GM12878 (cell line): ENCODE data around the gene SLC9A3. TPM values are rescaled to one million over a fixed set of nuclear protein-coding genes. Genes with fewer than 3 reads are reported as not detected.

ENCODE experiments used
- ATAC-seq: fragments of 200-7000 bp; cut with Tn5 transposase; 3 replicates; pipeline ENCODE4 v1.9.1; 2020; ENCODE audit warnings: mild to moderate bottlenecking, moderate library complexity
- BruUV-seq: library from RNA; stranded (reverse); fragments of 400-500 nt; replicated peaks from 2 replicates; lab custom pipeline; 2021; lab: Mats Ljungman, UMichigan
- CTCF ChIA-PET: fragments of 300-600 bp; sonication (Branson Sonifier 250); formaldehyde crosslinking; extraction: SDS; loops from one replicate; lab custom pipeline; 2021; ENCODE audit warnings: inconsistent platforms; lab: Yijun Ruan, JAX
- POLR2A ChIA-PET: fragments of 350-600 bp; formaldehyde crosslinking; extraction: SDS; loops from one replicate; lab custom pipeline; 2021; ENCODE audit warnings: inconsistent platforms; lab: Charles Lee
- RAD21 ChIA-PET: fragments of 300-600 bp; sonication (Branson Sonifier 250); formaldehyde crosslinking; loops from one replicate; lab custom pipeline; 2023; ENCODE audit warnings: antibody characterized with exemption; ENCODE audit not compliant: unreplicated experiment; lab: Charles Lee
- SMC1A ChIA-PET: fragments of 300-600 bp; sonication (Branson Sonifier 250); formaldehyde crosslinking; loops from one replicate; lab custom pipeline; 2023; ENCODE audit not compliant: unreplicated experiment, uncharacterized antibody; lab: Charles Lee
- DNase-seq: peaks from one replicate; pipeline ENCODE4 v3.0.0-alpha.2; 2011; ENCODE audit warnings: low read depth, low spot score
- FAIRE-seq: peaks from 3 replicates; lab custom pipeline; 2011; peaks lifted over from hg19 to GRCh38; lab: Jason Lieb, UNC
- H2AFZ ChIP-seq: 2 replicates; pipeline ENCODE4 v1.6.0; 2011; ENCODE audit warnings: low read depth, low read length, control low read depth; ENCODE audit not compliant: control insufficient read depth
- H3K27ac ChIP-seq: 2 replicates; pipeline ENCODE4 v1.5.1; 2011; ENCODE audit warnings: control low read depth; ENCODE audit not compliant: control insufficient read depth, insufficient read depth
- H3K27me3 ChIP-seq, 2 experiments: replicated peaks in 1 of 2; 2 replicates each; pipeline versions ENCODE4 v1.6.0 to v1.6.1; 2011; ENCODE audit warnings: low read length in 1 of 2; ENCODE audit not compliant: control insufficient read depth in 2 of 2, insufficient read depth in 2 of 2
- H3K36me3 ChIP-seq, 2 experiments: 2 replicates each; pipeline ENCODE4 v1.5.1; 2011; ENCODE audit warnings: low read length in 1 of 2; ENCODE audit not compliant: control insufficient read depth in 2 of 2, insufficient read depth in 2 of 2
- H3K4me1 ChIP-seq: 2 replicates; pipeline ENCODE4 v1.6.1; 2011; ENCODE audit warnings: mild to moderate bottlenecking, low read length, moderate library complexity, mixed read lengths; ENCODE audit not compliant: control insufficient read depth, insufficient read depth
- H3K4me2 ChIP-seq: 2 replicates; pipeline ENCODE4 v1.6.0; 2011; ENCODE audit warnings: control low read depth; ENCODE audit not compliant: control insufficient read depth, insufficient read depth
- H3K4me3 ChIP-seq: fragments of 200-600 bp; sonication (generic); 2 replicates; pipeline ENCODE4 v1.5.1; 2016
- H3K79me2 ChIP-seq: 2 replicates; pipeline ENCODE4 v1.6.0; 2011; ENCODE audit warnings: low read length; ENCODE audit not compliant: control insufficient read depth, insufficient read depth
- H3K9ac ChIP-seq: 2 replicates; pipeline ENCODE4 v1.8.0; 2011; ENCODE audit warnings: low read length, control low read depth, mixed read lengths; ENCODE audit not compliant: control insufficient read depth, insufficient read depth
- H3K9me3 ChIP-seq: replicated peaks from 3 replicates; pipeline ENCODE4 v1.5.1; 2011; ENCODE audit warnings: mild to moderate bottlenecking, low read length; ENCODE audit not compliant: control insufficient read depth, insufficient read depth
- H4K20me1 ChIP-seq: 2 replicates; pipeline ENCODE4 v1.6.0; 2011; ENCODE audit not compliant: control insufficient read depth, insufficient read depth
- ASH2L ChIP-seq: fragments of 300-600, 200-600 bp; sonication (generic); IDR thresholded peaks from 2 replicates; pipeline ENCODE4 v1.6.1; 2017; ENCODE audit warnings: low read depth, mild to moderate bottlenecking, borderline replicate concordance
- ATF3 ChIP-seq: IDR thresholded peaks from 2 replicates; pipeline ENCODE4 v1.6.1; 2011; ENCODE audit warnings: low read depth, mild to moderate bottlenecking, low read length, moderate library complexity, borderline replicate concordance; ENCODE audit errors: extremely low read depth
- BHLHE40 ChIP-seq, 2 experiments: fragments of 450-650 bp in 1 of 2; IDR thresholded peaks; 2 replicates each; pipeline ENCODE4 v1.6.1; 2011 to 2017; ENCODE audit warnings: low read depth in 2 of 2, borderline replicate concordance in 1 of 2, improper control_type of control experiment in 1 of 2, low read length in 1 of 2, mild to moderate bottlenecking in 1 of 2
- CREM ChIP-seq: IDR thresholded peaks from 2 replicates; pipeline ENCODE4 v1.6.1; 2014; ENCODE audit warnings: antibody characterized with exemption, low read depth
- HDAC2 ChIP-seq: fragments of 200-600 bp; sonication (generic); IDR thresholded peaks from 2 replicates; pipeline ENCODE4 v1.6.1; 2017
- IKZF1 ChIP-seq: fragments of 450-650 bp; conservative IDR thresholded peaks from 2 replicates; pipeline ENCODE4 v1.6.1; 2017; ENCODE audit warnings: antibody characterized with exemption, mild to moderate bottlenecking
- IRF4 ChIP-seq: IDR thresholded peaks from 2 replicates; pipeline ENCODE4 v1.6.1; 2011; ENCODE audit warnings: low read depth, low read length
- NR2C2 ChIP-seq: IDR thresholded peaks from 2 replicates; pipeline ENCODE4 v1.6.1; 2011; ENCODE audit warnings: borderline replicate concordance, low read depth; ENCODE audit not compliant: control insufficient read depth, insufficient read length
- POLR2A ChIP-seq: IDR thresholded peaks from 2 replicates; pipeline ENCODE4 v1.6.1; 2011; ENCODE audit warnings: low read depth, mild to moderate bottlenecking, low read length
- RAD21 ChIP-seq: IDR thresholded peaks from 2 replicates; pipeline ENCODE4 v1.6.1; 2011; ENCODE audit warnings: mild to moderate bottlenecking, low read depth, low read length, moderate library complexity; ENCODE audit not compliant: insufficient read depth
- RBBP5 ChIP-seq: fragments of 200-600 bp; sonication (generic); conservative IDR thresholded peaks from 2 replicates; pipeline ENCODE4 v1.6.1; 2016
- RELB ChIP-seq: fragments of 450-650 bp; IDR thresholded peaks from 2 replicates; pipeline ENCODE4 v1.6.1; 2017; ENCODE audit warnings: low read depth, mild to moderate bottlenecking, moderate library complexity
- SMAD1 ChIP-seq: fragments of 450-650 bp; IDR thresholded peaks from 2 replicates; pipeline ENCODE4 v1.6.1; 2018; ENCODE audit warnings: mild to moderate bottlenecking, low read depth; ENCODE audit not compliant: partially characterized antibody
- WGBS: methylation state at CpG from one replicate; pipeline ENCODE4 v1.1.6; 2016; ENCODE audit warnings: low lambda C conversion rate; ENCODE audit not compliant: insufficient replicate concordance, insufficient coverage; ENCODE audit errors: missing lambda C conversion rate; 5-methylcytosine and 5-hydroxymethylcytosine counted together
- in situ Hi-C: fragments of 300-500 bp; cut with MboI; formaldehyde crosslinking; loops from 9 replicates; pipeline ENCODE4 v1.14.3; 2018; ENCODE audit warnings: mixed read lengths
- intact Hi-C: fragments of 100-400 bp; cut with micrococcal nuclease; formaldehyde crosslinking; loops from one replicate; pipeline ENCODE4 v1.14.2; 2022; ENCODE audit not compliant: unreplicated experiment
- polyA plus RNA-seq, 11 experiments: library from polyadenylated mRNA; depleted of rRNA in 4 of 11; unstranded in 6 of 11; stranded (reverse) in 5 of 11; fragments of >200 nt; fragmentation: Nextera tagmentation in 4 of 11; fragmentation: Illumina TruSeq in 1 of 11; extraction: Ambion mirVana in 4 of 11; extraction: Trizol in 1 of 11; gene quantifications; 1 replicate in 1 of 11; 2 replicates in 10 of 11; pipeline versions ENCODE4 v1.2.1 to v1.2.3, GENCODE V29; 2011 to 2016; ENCODE audit warnings: inconsistent platforms in 2 of 11, missing spikeins in 2 of 11, low read depth in 1 of 11
- total RNA-seq, 4 experiments: library from RNA; depleted of rRNA in 3 of 4; stranded (reverse); fragments of >200 nt in 3 of 4; fragmentation: Illumina TruSeq in 1 of 4; extraction: Trizol in 1 of 4; gene quantifications; 2 replicates each; pipeline versions ENCODE4 v1.2.1 to v1.2.3, GENCODE V29; 2013 to 2021
- TF ChIP-seq, protein P1 (sequence below): fragments of 450-650 bp; IDR thresholded peaks from 2 replicates; pipeline ENCODE4 v1.6.1; 2018; ENCODE audit warnings: mild to moderate bottlenecking, low read depth, moderate library complexity; ENCODE audit not compliant: partially characterized antibody
- TF ChIP-seq, protein P2 (sequence below): fragments of 450-650 bp; IDR thresholded peaks from 2 replicates; pipeline ENCODE4 v1.6.1; 2017; ENCODE audit warnings: mild to moderate bottlenecking, low read depth, inconsistent platforms; ENCODE audit not compliant: poor library complexity, severe bottlenecking
- TF ChIP-seq, protein P3 (sequence below): fragments of 450-650 bp; IDR thresholded peaks from 2 replicates; pipeline ENCODE4 v1.6.1; 2014; ENCODE audit warnings: mild to moderate bottlenecking

The SLC9A3 gene
- total and polyA plus RNA-seq, 10 of the 15 experiments (the other 5 are each of a cell fraction or from before 2014, with no cell fraction given): 0.04 to 5.2 (median 2.3) TPM; not detected in 1

- intact Hi-C loops (no loop called here), in situ Hi-C loops (loop anchor here (5.0 kb wide), 1 partner anchor 121 kb away; no protein-coding TSS in a partner anchor)
- Histone ChIP-seq H4K20me1 (no peaks in the 10 kb centered on the region), H3K9ac (no peak overlapping the region), H3K9me3 (no peaks in the 10 kb centered on the region), H3K27me3 (no peaks in the 10 kb centered on the region), H3K79me2 (peaks cover 16% of the 10 kb centered on the region), H3K4me3 (no peak overlapping the region), H3K4me2 (no peak overlapping the region), H2AFZ (no peak overlapping the region), H3K4me1 (peaks cover 23% of the 10 kb centered on the region), H3K27ac (no peak overlapping the region), H3K36me3 (peaks cover 3 to 8% of the 10 kb centered on the region in 2 experiments; a peak in 3 of 4 replicates)
- ChIA-PET RAD21 (interaction anchor here (1.4 to 2.2 kb wide), 3 partner anchors 46 to 121 kb away, joined by 3 to 12 read pairs (median 6); no protein-coding TSS in a partner anchor), POLR2A (interaction anchor here (1.7 kb wide), 1 partner anchor 14 kb away, joined by 4 read pairs; no protein-coding TSS in a partner anchor), SMC1A (interaction anchor here (1.6 to 1.8 kb wide), 2 partner anchors 14 to 122 kb away, joined by 5 to 9 read pairs; no protein-coding TSS in a partner anchor), CTCF (interaction anchor here (0.6 to 3.6 kb wide), 3 partner anchors 15 to 121 kb away, joined by 3 to 21 read pairs (median 4); no protein-coding TSS in a partner anchor)
- 83% methylated on average over 12 of the region's 14 CpGs for WGBS
- no peak for DNase-seq
- no peak for ATAC-seq
- FAIRE-seq: no peak
- no TSS peak for BruUV-seq
- TF ChIP-seq RELB (no peak), POLR2A (peak; percentile 41; the same call in 1 of the 2 replicates), ATF3 (no peak), CREM (no peak), IKZF1 (no peak), SMAD1 (no peak), RBBP5 (no peak), RAD21 (no peak), ASH2L (no peak), IRF4 (no peak), NR2C2 (no peak), HDAC2 (no peak), BHLHE40 (IDR thresholded peaks at IDR 0.05; ENCODE audit: borderline replicate concordance in 1 of 2, low read depth in 2 of 2, low read length in 1 of 2) (no peak)
- TF ChIP-seq, protein P1, sequence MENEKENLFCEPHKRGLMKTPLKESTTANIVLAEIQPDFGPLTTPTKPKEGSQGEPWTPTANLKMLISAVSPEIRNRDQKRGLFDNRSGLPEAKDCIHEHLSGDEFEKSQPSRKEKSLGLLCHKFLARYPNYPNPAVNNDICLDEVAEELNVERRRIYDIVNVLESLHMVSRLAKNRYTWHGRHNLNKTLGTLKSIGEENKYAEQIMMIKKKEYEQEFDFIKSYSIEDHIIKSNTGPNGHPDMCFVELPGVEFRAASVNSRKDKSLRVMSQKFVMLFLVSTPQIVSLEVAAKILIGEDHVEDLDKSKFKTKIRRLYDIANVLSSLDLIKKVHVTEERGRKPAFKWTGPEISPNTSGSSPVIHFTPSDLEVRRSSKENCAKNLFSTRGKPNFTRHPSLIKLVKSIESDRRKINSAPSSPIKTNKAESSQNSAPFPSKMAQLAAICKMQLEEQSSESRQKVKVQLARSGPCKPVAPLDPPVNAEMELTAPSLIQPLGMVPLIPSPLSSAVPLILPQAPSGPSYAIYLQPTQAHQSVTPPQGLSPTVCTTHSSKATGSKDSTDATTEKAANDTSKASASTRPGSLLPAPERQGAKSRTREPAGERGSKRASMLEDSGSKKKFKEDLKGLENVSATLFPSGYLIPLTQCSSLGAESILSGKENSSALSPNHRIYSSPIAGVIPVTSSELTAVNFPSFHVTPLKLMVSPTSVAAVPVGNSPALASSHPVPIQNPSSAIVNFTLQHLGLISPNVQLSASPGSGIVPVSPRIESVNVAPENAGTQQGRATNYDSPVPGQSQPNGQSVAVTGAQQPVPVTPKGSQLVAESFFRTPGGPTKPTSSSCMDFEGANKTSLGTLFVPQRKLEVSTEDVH: no peak
- TF ChIP-seq, protein P2, sequence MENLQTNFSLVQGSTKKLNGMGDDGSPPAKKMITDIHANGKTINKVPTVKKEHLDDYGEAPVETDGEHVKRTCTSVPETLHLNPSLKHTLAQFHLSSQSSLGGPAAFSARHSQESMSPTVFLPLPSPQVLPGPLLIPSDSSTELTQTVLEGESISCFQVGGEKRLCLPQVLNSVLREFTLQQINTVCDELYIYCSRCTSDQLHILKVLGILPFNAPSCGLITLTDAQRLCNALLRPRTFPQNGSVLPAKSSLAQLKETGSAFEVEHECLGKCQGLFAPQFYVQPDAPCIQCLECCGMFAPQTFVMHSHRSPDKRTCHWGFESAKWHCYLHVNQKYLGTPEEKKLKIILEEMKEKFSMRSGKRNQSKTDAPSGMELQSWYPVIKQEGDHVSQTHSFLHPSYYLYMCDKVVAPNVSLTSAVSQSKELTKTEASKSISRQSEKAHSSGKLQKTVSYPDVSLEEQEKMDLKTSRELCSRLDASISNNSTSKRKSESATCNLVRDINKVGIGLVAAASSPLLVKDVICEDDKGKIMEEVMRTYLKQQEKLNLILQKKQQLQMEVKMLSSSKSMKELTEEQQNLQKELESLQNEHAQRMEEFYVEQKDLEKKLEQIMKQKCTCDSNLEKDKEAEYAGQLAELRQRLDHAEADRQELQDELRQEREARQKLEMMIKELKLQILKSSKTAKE: no peak
- TF ChIP-seq, protein P3, sequence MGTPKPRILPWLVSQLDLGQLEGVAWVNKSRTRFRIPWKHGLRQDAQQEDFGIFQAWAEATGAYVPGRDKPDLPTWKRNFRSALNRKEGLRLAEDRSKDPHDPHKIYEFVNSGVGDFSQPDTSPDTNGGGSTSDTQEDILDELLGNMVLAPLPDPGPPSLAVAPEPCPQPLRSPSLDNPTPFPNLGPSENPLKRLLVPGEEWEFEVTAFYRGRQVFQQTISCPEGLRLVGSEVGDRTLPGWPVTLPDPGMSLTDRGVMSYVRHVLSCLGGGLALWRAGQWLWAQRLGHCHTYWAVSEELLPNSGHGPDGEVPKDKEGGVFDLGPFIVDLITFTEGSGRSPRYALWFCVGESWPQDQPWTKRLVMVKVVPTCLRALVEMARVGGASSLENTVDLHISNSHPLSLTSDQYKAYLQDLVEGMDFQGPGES: no peak
These were observed 85.7 kb downstream of the SLC9A3 start for GRCh38 chr5:438481-438981.
